ENCODE data around the gene OTOS.

Gene OTOS

GRCh38 chr2:240140511-240140910 is at the start of gene OTOS:
TSS of gene OTOS (minus strand) at chr2:240140658. CDS start at chr2:240140326, 332 bp downstream.
- no peak for TF ChIP-seq RARB (CRISPR knock-in tag; IDR thresholded peaks at IDR 0.05)
- TF ChIP-seq ZFP30 (CRISPR knock-in tag; IDR thresholded peaks at IDR 0.05) = no peak
- TF ChIP-seq OSR1 (CRISPR knock-in tag; IDR thresholded peaks at IDR 0.05) = no peak
- TF ChIP-seq CREB5 (CRISPR knock-in tag; IDR thresholded peaks at IDR 0.05; ENCODE audit: low read depth) = no peak
- no peak for TF ChIP-seq ZFP3 (CRISPR knock-in tag; IDR thresholded peaks at IDR 0.05)
- TF ChIP-seq CSRNP3 (CRISPR knock-in tag; IDR thresholded peaks at IDR 0.05) = no peak

GRCh38 chr2:240189686-240190085 is 49.2 kb upstream of the OTOS start:
- no peak for ATAC-seq

More at GRCh38 chr2:240140511-240140910, at the start of gene OTOS:
- ATAC-seq = no peak

GRCh38 chr2:240187989-240188590 is 47.6 kb upstream of the OTOS start:
- ATAC-seq = no peak
- TF ChIP-seq PPARA (CRISPR knock-in tag; IDR thresholded peaks at IDR 0.05; ENCODE audit: borderline replicate concordance) (no peak), GLIS3 (CRISPR knock-in tag; IDR thresholded peaks at IDR 0.05) (no peak), BACH2 (CRISPR knock-in tag; IDR thresholded peaks at IDR 0.05; ENCODE audit: borderline replicate concordance) (no peak), PATZ1 (CRISPR knock-in tag; IDR thresholded peaks at IDR 0.05; ENCODE audit: borderline replicate concordance) (no peak), ZNF565 (CRISPR knock-in tag; conservative IDR thresholded peaks at IDR 0.05; ENCODE audit: low read depth) (no peak), CSRNP3 (CRISPR knock-in tag; IDR thresholded peaks at IDR 0.05) (no peak), POU6F1 (CRISPR knock-in tag; IDR thresholded peaks at IDR 0.05; ENCODE audit: borderline replicate concordance, low read depth) (no peak), TCF4 (CRISPR knock-in tag; IDR thresholded peaks at IDR 0.05; ENCODE audit: borderline replicate concordance) (no peak), CSDC2 (CRISPR knock-in tag; IDR thresholded peaks at IDR 0.05) (no peak), RARB (CRISPR knock-in tag; IDR thresholded peaks at IDR 0.05) (no peak), ESRRG (CRISPR knock-in tag; IDR thresholded peaks at IDR 0.05) (no peak), ZFP3 (CRISPR knock-in tag; IDR thresholded peaks at IDR 0.05) (no peak)

More at GRCh38 chr2:240189686-240190085, 49.2 kb upstream of the OTOS start:
- TF ChIP-seq BACH2 (CRISPR knock-in tag; IDR thresholded peaks at IDR 0.05; ENCODE audit: borderline replicate concordance) = no peak
- TF ChIP-seq ESRRG (CRISPR knock-in tag; IDR thresholded peaks at IDR 0.05) = no peak
- no peak for TF ChIP-seq ZFP3 (CRISPR knock-in tag; IDR thresholded peaks at IDR 0.05)
- TF ChIP-seq ZNF565 (CRISPR knock-in tag; conservative IDR thresholded peaks at IDR 0.05; ENCODE audit: low read depth) = no peak
- TF ChIP-seq CSDC2 (CRISPR knock-in tag; IDR thresholded peaks at IDR 0.05) = no peak
- TF ChIP-seq RARB (CRISPR knock-in tag; IDR thresholded peaks at IDR 0.05) = no peak
- no peak for TF ChIP-seq CREB5 (CRISPR knock-in tag; IDR thresholded peaks at IDR 0.05; ENCODE audit: low read depth)
- TF ChIP-seq ARNTL (CRISPR knock-in tag; IDR thresholded peaks at IDR 0.05; ENCODE audit: borderline replicate concordance, low read depth) = no peak
- no peak for TF ChIP-seq GLIS3 (CRISPR knock-in tag; IDR thresholded peaks at IDR 0.05)

GRCh38 chr2:240186191-240186725 is 45.8 kb upstream of the OTOS start:
- ATAC-seq = no peak
- TF ChIP-seq TCF4 (CRISPR knock-in tag; IDR thresholded peaks at IDR 0.05; ENCODE audit: borderline replicate concordance) = no peak

Data from SK-N-SH treated with all-trans-retinoic acid at 6 μM for 48 hours (cell line).